ENCODE results near the gene PRDM16. TPM values are rescaled to one million over a fixed set of nuclear protein-coding genes. Genes with fewer than 3 reads are reported as not detected.

The PRDM16 gene
- total RNA-seq, 1 experiment from 2014 or later, result 5.3 TPM

DNA sequence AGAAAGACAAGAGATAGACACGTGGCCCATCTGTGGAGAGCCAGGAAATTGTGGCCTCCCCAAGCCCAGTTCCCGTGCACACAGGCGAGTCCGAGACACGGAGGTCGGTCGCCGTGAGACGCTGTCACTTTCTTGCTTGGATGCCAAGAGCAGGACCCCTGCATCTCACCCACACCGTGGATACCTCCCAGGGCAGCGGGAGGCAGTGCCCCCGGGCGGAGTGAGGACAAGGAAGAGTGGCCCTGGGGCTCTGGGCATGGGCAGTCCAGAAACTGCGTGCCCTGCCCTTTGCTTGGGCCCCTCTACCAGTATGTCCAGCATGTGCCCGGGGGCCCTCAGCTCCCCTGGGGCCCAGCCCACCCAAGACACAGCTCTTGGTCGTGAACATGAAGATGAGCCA is 360.8 kb downstream of the PRDM16 start:
- H3K27me3 ChIP-seq (replicated peaks; ENCODE audit: control insufficient read depth, insufficient read depth, low read length), result no peaks in the 10 kb centered on the region
- H3K4me3 ChIP-seq (ENCODE audit: low read depth, low read length), result no peak overlapping the region
- Mint-ChIP-seq H3K36me3 (ENCODE audit: insufficient read depth, unreplicated experiment) (no peaks in the 10 kb centered on the region), H3K27ac (ENCODE audit: unreplicated experiment) (no peak overlapping the region), H3K9me3 (ENCODE audit: unreplicated experiment) (no peaks in the 10 kb centered on the region), H3K27me3 (ENCODE audit: insufficient read depth, unreplicated experiment) (no peaks in the 10 kb centered on the region), H3K4me1 (ENCODE audit: low read depth, unreplicated experiment) (no peaks in the 10 kb centered on the region), H3K4me3 (ENCODE audit: unreplicated experiment) (no peak overlapping the region)
- H3K9me3 ChIP-seq, result no peaks in the 10 kb centered on the region
- no peaks in the 10 kb centered on the region for H3K4me1 ChIP-seq
- DNase-seq, result no peak
- intact Hi-C loops (cut with micrococcal nuclease; ENCODE audit: unreplicated experiment), result no loop called here
- no peaks in the 10 kb centered on the region for H3K36me3 ChIP-seq (ENCODE audit: control insufficient read depth, insufficient read depth, low read length)
- CTCF ChIA-PET, result no interaction called here
- BruUV-seq (replicated peaks), result no TSS peak
- POLR2A ChIA-PET, result no interaction called here
- TF ChIP-seq, protein P1, sequence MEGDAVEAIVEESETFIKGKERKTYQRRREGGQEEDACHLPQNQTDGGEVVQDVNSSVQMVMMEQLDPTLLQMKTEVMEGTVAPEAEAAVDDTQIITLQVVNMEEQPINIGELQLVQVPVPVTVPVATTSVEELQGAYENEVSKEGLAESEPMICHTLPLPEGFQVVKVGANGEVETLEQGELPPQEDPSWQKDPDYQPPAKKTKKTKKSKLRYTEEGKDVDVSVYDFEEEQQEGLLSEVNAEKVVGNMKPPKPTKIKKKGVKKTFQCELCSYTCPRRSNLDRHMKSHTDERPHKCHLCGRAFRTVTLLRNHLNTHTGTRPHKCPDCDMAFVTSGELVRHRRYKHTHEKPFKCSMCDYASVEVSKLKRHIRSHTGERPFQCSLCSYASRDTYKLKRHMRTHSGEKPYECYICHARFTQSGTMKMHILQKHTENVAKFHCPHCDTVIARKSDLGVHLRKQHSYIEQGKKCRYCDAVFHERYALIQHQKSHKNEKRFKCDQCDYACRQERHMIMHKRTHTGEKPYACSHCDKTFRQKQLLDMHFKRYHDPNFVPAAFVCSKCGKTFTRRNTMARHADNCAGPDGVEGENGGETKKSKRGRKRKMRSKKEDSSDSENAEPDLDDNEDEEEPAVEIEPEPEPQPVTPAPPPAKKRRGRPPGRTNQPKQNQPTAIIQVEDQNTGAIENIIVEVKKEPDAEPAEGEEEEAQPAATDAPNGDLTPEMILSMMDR (IDR thresholded peaks at IDR 0.05; ENCODE audit: insufficient read depth in 1 of 2, low read depth in 1 of 2, low read length in 1 of 2, severe bottlenecking in 1 of 2, unreplicated experiment in 1 of 2), result no peak

DNA sequence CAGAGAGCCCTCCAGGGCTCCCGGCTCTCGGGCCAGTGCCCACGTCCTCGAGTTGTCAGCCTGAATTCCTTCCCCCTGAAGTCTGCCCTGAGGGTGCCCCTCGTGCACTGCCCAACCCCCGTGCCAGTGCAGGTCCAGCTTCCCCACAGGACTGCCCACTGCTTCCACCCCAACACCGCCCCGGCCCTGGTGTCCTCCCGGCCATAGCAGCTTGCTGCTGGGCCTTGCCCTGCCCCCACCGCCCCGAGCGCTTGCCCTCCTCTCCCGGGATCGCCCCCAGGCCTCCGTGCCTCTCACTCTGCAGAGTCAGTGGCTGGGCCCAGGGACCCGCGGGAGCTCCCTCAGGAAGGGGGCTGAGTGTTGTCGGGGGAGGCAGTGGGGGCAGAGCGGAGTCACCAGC is 361.4 kb downstream of the PRDM16 start:
- Mint-ChIP-seq H3K27ac (ENCODE audit: unreplicated experiment) (no peak overlapping the region), H3K36me3 (ENCODE audit: insufficient read depth, unreplicated experiment) (no peaks in the 10 kb centered on the region), H3K27me3 (ENCODE audit: insufficient read depth, unreplicated experiment) (no peaks in the 10 kb centered on the region), H3K9me3 (ENCODE audit: unreplicated experiment) (no peaks in the 10 kb centered on the region), H3K4me1 (ENCODE audit: low read depth, unreplicated experiment) (no peaks in the 10 kb centered on the region), H3K4me3 (ENCODE audit: unreplicated experiment) (no peak overlapping the region)
- H3K27me3 ChIP-seq (replicated peaks; ENCODE audit: control insufficient read depth, insufficient read depth, low read length), result no peaks in the 10 kb centered on the region
- no peaks in the 10 kb centered on the region for H3K36me3 ChIP-seq (ENCODE audit: control insufficient read depth, insufficient read depth, low read length)
- TF ChIP-seq, protein P1 (IDR thresholded peaks at IDR 0.05; ENCODE audit: insufficient read depth in 1 of 2, low read depth in 1 of 2, low read length in 1 of 2, severe bottlenecking in 1 of 2, unreplicated experiment in 1 of 2), result no peak
- ChIA-PET CTCF (no interaction called here), POLR2A (no interaction called here)
- no peak overlapping the region for H3K4me3 ChIP-seq (ENCODE audit: low read depth, low read length)
- no peaks in the 10 kb centered on the region for H3K4me1 ChIP-seq
- no TSS peak for BruUV-seq (replicated peaks)
- intact Hi-C loops (cut with micrococcal nuclease; ENCODE audit: unreplicated experiment), result no loop called here
- no peaks in the 10 kb centered on the region for H3K9me3 ChIP-seq
- DNase-seq, result no peak

- H3K4me3 ChIP-seq (ENCODE audit: low read depth, low read length), result no peak overlapping the region
- POLR2A ChIA-PET, result no interaction called here
- intact Hi-C loops (cut with micrococcal nuclease; ENCODE audit: unreplicated experiment), result no loop called here
- H3K4me1 ChIP-seq, result no peaks in the 10 kb centered on the region
- no peaks in the 10 kb centered on the region for H3K27me3 ChIP-seq (replicated peaks; ENCODE audit: control insufficient read depth, insufficient read depth, low read length)
- H3K4me3 Mint-ChIP-seq (ENCODE audit: unreplicated experiment), result no peak overlapping the region
- H3K36me3 Mint-ChIP-seq (ENCODE audit: insufficient read depth, unreplicated experiment), result no peaks in the 10 kb centered on the region
- H3K36me3 ChIP-seq (ENCODE audit: control insufficient read depth, insufficient read depth, low read length), result no peaks in the 10 kb centered on the region
- H3K9me3 ChIP-seq, result no peaks in the 10 kb centered on the region
- no peak for DNase-seq
- H3K27ac Mint-ChIP-seq (ENCODE audit: unreplicated experiment), result no peak overlapping the region
- no peaks in the 10 kb centered on the region for H3K9me3 Mint-ChIP-seq (ENCODE audit: unreplicated experiment)
- no peaks in the 10 kb centered on the region for H3K27me3 Mint-ChIP-seq (ENCODE audit: insufficient read depth, unreplicated experiment)
- BruUV-seq (replicated peaks), result no TSS peak
- CTCF ChIA-PET, result interaction anchor here (0.5 to 1.8 kb wide), 2 partner anchors 22 to 41 kb away, joined by 3 to 7 read pairs; no protein-coding TSS in a partner anchor
- H3K4me1 Mint-ChIP-seq (ENCODE audit: low read depth, unreplicated experiment), result no peaks in the 10 kb centered on the region
- TF ChIP-seq, protein P1 (IDR thresholded peaks at IDR 0.05; ENCODE audit: insufficient read depth in 1 of 2, low read depth in 1 of 2, low read length in 1 of 2, severe bottlenecking in 1 of 2, unreplicated experiment in 1 of 2), result no peak
These were observed 361.8 kb downstream of the PRDM16 start for GRCh38 chr1:3430820-3431219.
